Measurements from ENCODE around the gene HCST.

DNA sequence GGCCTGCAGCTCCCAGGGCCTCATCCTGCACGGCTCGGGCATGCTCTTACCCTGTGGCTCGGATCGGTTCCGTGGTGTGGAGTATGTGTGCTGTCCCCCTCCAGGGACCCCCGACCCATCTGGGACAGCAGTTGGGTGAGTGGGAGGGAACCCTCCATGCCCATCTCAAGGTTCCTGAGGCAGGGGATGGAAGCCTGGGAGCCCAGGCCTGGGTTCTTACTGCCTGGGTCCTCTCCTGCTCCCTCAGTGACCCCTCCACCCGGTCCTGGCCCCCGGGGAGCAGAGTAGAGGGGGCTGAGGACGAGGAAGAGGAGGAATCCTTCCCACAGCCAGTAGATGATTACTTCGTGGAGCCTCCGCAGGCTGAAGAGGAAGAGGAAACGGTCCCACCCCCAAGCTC is 30.7 kb upstream of the HCST start:
- TF ChIP-seq LEF1 (IDR thresholded peaks at IDR 0.05; ENCODE audit: borderline replicate concordance) (no peak), FOXM1 (IDR thresholded peaks at IDR 0.05; ENCODE audit: borderline replicate concordance) (no peak), BHLHE40 (IDR thresholded peaks at IDR 0.05; ENCODE audit: borderline replicate concordance) (no peak), TARDBP (IDR thresholded peaks at IDR 0.05) (no peak), CTBP1 (IDR thresholded peaks at IDR 0.05; ENCODE audit: borderline replicate concordance) (no peak), L3MBTL2 (conservative IDR thresholded peaks at IDR 0.05) (no peak), SP1 (IDR thresholded peaks at IDR 0.05) (no peak), HDGF (IDR thresholded peaks at IDR 0.05; ENCODE audit: borderline replicate concordance) (no peak), SUZ12 (IDR thresholded peaks at IDR 0.05) (no peak), ARNT (IDR thresholded peaks at IDR 0.05) (no peak)
- TF ChIP-seq, protein P1, sequence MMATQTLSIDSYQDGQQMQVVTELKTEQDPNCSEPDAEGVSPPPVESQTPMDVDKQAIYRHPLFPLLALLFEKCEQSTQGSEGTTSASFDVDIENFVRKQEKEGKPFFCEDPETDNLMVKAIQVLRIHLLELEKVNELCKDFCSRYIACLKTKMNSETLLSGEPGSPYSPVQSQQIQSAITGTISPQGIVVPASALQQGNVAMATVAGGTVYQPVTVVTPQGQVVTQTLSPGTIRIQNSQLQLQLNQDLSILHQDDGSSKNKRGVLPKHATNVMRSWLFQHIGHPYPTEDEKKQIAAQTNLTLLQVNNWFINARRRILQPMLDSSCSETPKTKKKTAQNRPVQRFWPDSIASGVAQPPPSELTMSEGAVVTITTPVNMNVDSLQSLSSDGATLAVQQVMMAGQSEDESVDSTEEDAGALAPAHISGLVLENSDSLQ (IDR thresholded peaks at IDR 0.05): no peak

All from HEK293T (cell line).